Stimulated activated CD4-positive, alpha-beta T cell treated with anti-CD3 and anti-CD28 coated beads, Interleukin-15, amount 100 ng/mL, for 24 hours (primary cell): ENCODE data around the gene SLC26A5.
"Not testable (repeated sequence)": the region's sequence is repeated elsewhere in the genome, so short reads cannot be mapped to it uniquely, and the experiment has no call there.

Experiments
- DNase-seq: peaks from one replicate; pipeline ENCODE4 v3.0.0-alpha.2; 2020

SLC26A5 gene, protein sequence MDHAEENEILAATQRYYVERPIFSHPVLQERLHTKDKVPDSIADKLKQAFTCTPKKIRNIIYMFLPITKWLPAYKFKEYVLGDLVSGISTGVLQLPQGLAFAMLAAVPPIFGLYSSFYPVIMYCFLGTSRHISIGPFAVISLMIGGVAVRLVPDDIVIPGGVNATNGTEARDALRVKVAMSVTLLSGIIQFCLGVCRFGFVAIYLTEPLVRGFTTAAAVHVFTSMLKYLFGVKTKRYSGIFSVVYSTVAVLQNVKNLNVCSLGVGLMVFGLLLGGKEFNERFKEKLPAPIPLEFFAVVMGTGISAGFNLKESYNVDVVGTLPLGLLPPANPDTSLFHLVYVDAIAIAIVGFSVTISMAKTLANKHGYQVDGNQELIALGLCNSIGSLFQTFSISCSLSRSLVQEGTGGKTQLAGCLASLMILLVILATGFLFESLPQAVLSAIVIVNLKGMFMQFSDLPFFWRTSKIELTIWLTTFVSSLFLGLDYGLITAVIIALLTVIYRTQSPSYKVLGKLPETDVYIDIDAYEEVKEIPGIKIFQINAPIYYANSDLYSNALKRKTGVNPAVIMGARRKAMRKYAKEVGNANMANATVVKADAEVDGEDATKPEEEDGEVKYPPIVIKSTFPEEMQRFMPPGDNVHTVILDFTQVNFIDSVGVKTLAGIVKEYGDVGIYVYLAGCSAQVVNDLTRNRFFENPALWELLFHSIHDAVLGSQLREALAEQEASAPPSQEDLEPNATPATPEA

GRCh38 chr7:103446049-103446520 is at the start of gene SLC26A5:
SLC26A5 (minus strand) TSS chr7:103446207; CDS start chr7:103421514, 24,693 bp downstream.
- DNase-seq = peak; percentile 52

GRCh38 chr7:103487419-103487818 is 41.4 kb upstream of the SLC26A5 start:
- no peak for DNase-seq

DNA sequence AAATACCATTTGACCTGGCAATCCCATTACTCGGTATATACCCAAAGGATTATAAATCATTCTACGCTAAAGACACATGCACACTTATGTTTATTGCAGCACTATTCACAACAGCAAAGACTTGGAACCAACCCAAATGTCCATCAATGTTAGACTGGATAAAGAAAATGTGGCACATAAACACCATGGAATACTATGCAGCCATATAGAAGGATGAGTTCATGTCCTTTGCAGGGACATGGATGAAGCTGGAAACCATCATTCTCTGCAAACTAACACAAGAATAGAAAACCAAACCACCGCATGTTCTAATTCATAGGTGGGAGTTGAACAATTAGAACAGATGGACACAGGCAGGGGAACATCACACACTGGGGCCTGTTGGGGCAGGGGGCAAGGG is 40.9 kb upstream of the SLC26A5 start:
- DNase-seq = not testable (repeated sequence)

GRCh38 chr7:103480771-103481170 is 34.8 kb upstream of the SLC26A5 start:
- DNase-seq = no peak

DNA sequence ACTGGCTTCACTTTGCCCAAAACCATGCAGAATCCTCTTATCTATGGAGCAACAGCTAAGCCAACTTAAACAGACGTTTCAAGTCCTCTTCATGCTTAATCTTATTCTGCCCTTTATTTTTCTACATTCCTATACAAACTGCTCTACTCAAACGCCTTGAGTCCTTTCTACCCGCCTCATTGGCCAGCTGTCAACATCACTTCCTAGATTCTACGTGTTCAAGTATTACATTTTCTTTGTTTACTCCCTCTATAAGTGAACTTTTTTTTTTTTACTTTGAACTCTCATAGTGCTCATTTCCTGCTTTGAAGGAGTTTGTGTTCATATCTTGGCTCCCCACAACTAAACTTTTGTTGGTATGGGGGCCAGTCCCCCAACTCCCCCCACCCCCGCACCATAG is 28.9 kb upstream of the SLC26A5 start:
- no peak for DNase-seq

DNA sequence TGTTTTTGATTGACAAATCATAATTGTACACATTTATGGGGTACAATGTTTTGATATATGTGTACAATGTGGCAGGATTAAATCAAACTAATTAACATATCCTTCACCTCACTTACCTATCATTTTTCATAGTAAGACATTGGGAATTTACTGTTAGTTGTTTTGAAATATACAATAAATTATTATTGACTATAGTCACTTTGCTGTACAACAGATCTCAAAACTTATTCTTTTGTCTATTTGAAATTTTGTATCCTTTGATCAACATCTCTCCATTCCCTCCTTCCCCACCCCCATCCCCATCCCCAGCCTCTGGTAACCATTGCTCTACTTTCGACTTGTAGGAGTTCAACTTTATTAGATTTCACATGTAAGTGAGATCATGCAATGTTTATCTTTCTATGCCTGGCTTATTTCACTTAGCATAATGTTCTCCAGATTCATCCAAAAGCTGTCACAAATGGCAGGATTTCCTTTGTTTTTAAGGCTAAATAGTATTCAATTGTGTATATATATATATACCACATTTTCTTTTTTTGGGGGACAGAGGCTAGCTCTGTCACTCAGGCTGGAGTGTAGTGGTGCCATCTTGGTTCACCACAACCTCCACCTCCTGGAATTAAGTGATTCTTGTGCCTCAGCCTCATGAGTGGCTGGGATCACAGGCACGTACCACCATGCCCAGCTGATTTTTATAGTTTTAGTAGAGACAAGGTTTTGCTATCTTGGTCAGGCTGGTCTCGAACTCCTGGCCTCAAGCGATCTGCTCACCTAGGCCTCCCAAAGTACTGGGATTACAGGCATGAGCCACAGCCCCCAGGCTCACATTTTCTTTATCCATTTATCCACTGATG is 23.3 kb upstream of the SLC26A5 start:
- DNase-seq = no peak

GRCh38 chr7:103466814-103467213 is 20.8 kb upstream of the SLC26A5 start:
- DNase-seq = no peak

GRCh38 chr7:103462358-103462757 is 16.4 kb upstream of the SLC26A5 start:
- no peak for DNase-seq

DNA sequence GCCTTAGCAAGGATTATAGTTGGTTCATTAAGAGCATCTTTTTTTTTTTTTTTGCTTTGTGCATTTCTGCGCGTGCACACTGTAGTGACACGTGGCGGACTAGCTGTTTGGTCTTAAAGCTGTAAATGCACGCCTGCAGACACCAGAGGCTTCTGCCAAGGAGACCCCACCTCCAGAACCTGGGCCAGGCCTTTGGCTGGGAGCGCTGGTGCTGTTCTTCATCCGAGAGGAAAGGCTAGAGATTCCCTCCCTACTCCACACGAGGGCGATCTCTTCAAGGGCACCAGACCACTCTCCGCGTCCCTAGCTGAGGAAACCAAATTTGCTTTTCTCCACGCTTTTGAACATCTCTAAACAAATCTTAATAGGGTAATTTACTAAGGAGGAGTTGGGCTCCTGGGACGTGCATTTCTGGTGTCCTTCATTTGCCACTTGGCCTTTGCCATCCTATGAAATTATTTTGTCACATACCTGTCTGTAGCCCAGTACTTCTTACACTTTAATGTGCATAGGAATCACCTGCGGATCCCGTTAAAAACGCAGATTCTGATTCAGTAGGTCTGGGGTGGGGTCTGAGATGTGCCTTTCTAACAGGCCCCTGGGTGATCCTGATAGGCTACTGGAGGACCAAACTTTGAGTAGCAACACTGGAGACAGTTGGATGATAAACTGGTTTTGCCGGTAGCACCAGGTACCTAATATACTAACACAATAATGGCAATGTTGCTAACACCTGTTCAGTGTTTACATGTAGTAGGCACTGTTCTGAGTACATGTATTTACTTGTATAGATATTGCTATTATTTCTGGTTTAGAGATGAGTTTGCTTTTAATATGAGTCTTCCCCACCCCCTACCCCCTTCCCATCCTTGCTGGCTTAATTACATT is 1.3 kb upstream of the SLC26A5 start:
- peak; percentile 65 for DNase-seq

DNA sequence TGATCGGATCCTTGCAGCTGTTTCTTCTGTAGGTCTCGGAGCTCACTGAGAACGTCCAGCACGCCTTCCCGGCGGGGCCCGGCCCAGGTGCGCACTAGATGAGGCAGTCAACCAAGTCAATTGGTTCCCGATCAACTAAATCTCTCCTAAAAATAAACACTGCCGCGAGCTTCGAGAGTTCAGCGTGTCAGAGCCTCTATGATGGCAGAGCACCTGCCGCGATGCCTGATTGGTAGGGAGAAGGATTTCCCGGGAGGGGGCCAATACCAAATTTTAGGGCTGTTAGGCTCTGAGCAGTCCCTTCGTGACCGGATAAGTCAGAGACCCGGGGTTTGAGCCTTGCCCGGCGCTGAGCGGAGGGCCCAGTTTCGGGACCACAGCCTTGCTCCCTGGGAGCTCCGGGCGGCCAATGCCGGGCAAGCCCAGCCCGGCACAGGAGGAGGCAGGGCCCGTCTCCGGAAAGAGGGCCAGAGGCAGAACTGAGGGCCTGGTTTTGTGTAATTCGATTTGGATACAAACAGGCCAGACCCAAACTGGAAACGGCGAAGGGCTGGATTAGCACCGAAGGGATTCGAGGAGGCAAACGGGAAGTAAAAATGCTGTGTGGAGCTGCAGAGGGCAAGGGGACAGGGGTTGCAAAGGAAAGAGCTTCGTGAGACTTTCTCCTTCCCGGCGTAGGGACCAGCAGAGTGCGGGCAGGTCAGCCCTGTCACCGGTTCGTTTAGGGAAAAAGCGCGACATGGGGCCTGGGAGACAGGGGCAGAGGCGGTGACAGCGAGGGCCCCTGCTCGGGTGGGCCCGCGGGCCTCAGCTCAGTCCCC is 569 bp downstream of the SLC26A5 start:
- DNase-seq = peak; percentile 13

DNA sequence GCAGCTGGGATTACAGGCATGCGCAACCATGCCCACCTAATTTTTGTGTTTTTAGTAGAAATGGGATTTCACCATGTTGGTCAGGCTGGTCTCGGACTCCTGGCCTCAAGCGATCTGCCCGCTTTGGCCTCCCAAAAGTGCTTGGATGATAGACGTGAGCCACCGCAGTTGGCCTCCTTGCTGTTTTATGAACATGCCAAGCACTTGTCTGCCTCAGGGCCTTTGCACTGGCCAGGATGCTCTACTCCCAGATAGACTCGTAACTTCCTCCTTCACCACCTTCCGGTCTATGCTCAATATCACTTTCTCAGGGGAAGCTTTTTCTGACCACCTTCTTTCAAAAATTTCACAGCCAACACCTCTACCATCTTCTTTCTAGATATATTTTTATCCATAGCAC is 6.3 kb downstream of the SLC26A5 start:
- no peak for DNase-seq

DNA sequence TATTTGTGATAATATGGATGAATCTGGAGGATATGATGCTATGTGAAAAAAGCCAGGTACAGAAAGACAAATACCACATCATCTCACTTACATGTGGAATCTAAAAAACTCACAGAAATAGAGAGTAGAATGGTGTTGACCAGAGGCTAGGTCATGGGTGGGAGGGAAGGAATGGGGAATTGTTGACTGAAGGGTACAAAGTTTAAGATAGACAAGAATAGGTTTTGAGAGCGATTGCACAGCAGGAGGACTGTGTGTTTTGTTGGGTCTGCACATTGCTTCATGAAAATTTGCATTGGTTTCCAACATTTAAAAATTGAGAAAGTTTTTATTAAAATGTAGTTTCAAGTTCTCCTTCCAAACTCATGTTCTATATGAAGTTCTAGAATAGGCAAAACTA is 8.4 kb downstream of the SLC26A5 start:
- DNase-seq = no peak

- DNase-seq = no peak
These were observed 13.3 kb downstream of the SLC26A5 start for GRCh38 chr7:103432712-103433111.

GRCh38 chr7:103425177-103425576 is 20.8 kb downstream of the SLC26A5 start:
- no peak for DNase-seq

GRCh38 chr7:103423467-103424179 is 22.4 kb downstream of the SLC26A5 start:
- DNase-seq = no peak

DNA sequence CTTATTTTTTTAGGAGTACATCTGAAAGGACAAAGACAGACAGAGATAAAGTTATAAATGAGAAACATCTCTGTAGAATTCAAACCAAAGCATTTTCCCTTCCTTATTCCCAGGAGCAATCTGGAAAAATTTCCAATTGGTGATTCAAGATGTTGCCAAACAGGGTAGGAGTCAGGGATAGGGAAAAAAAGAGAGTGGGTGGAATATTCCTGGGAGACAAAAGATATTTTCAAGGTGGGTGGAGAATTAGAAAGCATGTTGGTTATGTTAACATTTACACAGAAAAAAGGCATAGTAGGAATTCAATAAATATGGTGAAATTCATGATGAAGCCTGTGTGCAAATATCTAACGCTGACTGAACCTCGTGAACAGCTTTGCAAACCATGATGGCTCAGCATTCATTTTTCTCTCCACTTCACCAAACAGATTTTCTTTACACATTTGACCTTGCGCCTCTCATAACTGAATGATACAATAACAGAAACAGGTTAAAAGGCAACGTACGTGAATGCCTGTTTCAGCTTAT is 25.1 kb downstream of the SLC26A5 start:
- no peak for DNase-seq

DNA sequence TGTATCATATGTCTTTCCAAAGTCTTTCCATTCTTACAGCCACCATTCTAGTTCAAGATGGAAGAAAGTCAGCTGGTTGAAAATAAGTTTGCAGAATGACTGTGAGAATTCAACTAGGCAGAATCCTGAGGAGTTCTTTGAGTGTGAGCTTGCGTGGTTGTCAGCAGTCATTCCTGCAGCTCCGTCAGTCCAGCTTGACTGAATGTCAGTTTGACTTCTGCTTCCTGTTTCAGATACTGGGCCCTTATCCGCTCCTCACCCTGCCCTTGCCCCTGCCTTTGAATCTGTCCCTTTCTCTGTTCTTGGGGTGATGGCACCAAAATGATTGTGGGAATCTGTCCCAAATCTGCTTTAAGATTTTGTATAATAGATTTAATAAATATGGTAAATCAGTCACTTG is 27.8 kb downstream of the SLC26A5 start:
- DNase-seq = no peak

DNA sequence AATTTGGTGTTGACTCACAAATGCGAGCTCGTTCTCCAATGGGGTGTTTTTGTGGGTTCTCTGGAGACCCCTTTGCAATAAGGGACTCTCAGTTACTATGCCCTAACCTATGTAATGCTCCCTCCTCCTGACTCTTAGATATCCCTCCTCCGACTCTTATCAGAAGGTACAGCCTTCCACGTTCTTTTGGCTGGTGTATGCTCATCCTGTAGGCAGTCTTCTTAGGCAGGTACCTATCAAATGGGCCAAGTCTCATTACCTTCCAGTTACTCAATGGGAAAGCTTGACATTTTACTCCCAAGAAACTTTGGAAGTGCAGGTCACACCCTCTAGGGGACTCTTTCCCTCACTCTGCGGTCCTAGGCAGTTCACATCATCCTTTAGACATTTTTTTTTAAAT is 32.6 kb downstream of the SLC26A5 start:
- DNase-seq = no peak

DNA sequence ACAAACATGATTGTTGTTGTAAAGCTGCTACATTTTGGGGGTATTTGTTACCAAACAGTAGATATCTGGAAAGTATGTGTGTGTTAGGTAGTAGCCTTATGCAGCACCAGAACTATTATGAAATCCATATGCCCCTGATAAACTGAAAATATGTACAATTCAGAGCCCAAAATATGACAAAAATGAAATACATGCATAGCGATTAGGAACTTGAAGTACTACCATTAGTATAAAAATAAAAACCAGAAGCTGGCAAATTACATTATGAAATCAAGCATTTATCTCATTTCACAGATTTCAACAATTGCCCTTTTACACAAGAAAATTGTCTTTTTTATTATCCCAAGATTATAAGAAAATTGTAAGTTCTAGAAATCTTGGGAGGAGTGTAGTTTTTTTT is 33.9 kb downstream of the SLC26A5 start:
- no peak for DNase-seq
